ENCODE results near the gene SLC46A2. TPM values are rescaled to one million over a fixed set of nuclear protein-coding genes. Genes with fewer than 3 reads are reported as not detected.

SLC46A2 gene
- polyA plus RNA-seq, 1 donor (not counting 4 experiments of a cell fraction or from before 2014, with no cell fraction given), result not detected

DNA sequence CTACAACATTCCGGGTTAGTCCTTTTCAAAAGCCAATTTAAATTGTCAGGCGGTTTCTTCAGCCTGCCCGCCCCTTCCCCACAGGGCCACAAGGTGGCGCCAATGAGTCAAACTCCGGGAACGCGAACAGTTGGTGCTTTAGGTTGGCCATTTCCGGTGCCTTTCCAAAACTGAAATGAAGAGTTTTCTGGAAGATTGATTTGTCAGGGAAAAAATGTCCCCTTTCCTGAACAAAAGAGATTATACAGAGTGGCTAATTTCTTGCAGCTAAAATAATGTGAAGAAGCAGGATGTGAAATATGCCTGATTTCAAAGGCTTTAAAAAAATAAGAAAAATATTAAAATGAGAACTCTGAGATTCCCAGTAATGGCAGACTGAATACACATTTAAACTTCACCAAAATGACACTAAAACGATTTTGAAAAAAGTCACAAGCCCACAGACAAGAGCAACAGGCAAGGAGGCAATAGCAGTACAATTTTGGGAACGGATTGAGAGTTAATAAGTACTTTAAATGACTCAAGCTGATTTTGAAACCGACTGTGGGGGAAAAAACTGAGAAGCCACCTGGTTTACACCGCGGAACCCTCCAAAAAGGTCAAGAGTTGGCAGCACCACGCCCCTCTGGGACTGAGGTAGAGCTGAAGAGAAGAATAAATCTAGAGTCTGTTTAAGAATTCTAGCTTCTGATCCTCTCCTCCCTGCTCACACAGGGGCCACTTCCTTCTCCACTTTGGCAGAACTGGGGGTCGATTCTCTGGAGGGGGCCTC, 45.7 kb downstream of the SLC46A2 start:
- TF ChIP-seq EZH2 (IDR thresholded peaks at IDR 0.05; ENCODE audit: low read length), result no peak
- TF ChIP-seq, protein P1, sequence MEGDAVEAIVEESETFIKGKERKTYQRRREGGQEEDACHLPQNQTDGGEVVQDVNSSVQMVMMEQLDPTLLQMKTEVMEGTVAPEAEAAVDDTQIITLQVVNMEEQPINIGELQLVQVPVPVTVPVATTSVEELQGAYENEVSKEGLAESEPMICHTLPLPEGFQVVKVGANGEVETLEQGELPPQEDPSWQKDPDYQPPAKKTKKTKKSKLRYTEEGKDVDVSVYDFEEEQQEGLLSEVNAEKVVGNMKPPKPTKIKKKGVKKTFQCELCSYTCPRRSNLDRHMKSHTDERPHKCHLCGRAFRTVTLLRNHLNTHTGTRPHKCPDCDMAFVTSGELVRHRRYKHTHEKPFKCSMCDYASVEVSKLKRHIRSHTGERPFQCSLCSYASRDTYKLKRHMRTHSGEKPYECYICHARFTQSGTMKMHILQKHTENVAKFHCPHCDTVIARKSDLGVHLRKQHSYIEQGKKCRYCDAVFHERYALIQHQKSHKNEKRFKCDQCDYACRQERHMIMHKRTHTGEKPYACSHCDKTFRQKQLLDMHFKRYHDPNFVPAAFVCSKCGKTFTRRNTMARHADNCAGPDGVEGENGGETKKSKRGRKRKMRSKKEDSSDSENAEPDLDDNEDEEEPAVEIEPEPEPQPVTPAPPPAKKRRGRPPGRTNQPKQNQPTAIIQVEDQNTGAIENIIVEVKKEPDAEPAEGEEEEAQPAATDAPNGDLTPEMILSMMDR (optimal IDR thresholded peaks at IDR 0.05 in 1 of 3, IDR thresholded peaks at IDR 0.05 in 1 of 3, conservative IDR thresholded peaks at IDR 0.05 in 1 of 3; ENCODE audit: extremely low read depth in 1 of 3, insufficient read depth in 2 of 3, low read length in 3 of 3), result peak; percentile 83 to 98 (median 92)
- no peaks in the 10 kb centered on the region for H3K9me3 ChIP-seq (ENCODE audit: control insufficient read depth, low read depth, low read length)
- peaks cover 2% of the 10 kb centered on the region for H3K4me1 ChIP-seq (ENCODE audit: control insufficient read depth, extremely low read depth, insufficient read depth, low read length)
- no peaks in the 10 kb centered on the region for H3K9me1 ChIP-seq (ENCODE audit: control insufficient read depth, extremely low read depth, insufficient read depth, low read length)
- no peaks in the 10 kb centered on the region for H3K79me2 ChIP-seq (ENCODE audit: control insufficient read depth, insufficient read depth, low read length)
- peaks cover 2 to 6% of the 10 kb centered on the region in 2 experiments for H3K36me3 ChIP-seq (ENCODE audit: control insufficient read depth in 2 of 2, extremely low read depth in 1 of 2, insufficient read depth in 2 of 2, low read length in 2 of 2)
- no peak overlapping the region for H3K4me3 ChIP-seq (ENCODE audit: control insufficient read depth in 2 of 3, extremely low read depth in 1 of 3, insufficient read depth in 2 of 3, low read depth in 1 of 3, low read length in 3 of 3)
- dilution Hi-C loops (cut with MboI; ENCODE audit: extremely low pct_ligation_motif_present, low sequenced_read_pairs), result no loop called here
- no peak overlapping the region for H3K9ac ChIP-seq (ENCODE audit: control insufficient read depth, extremely low read depth, insufficient read depth, low read length)
- no peaks in the 10 kb centered on the region for H3K27me3 ChIP-seq (ENCODE audit: control insufficient read depth, extremely low read depth, insufficient read depth, low read length)
- no peaks in the 10 kb centered on the region for H4K20me1 ChIP-seq (ENCODE audit: control insufficient read depth, extremely low read depth, insufficient read depth, low read length)
- FAIRE-seq, result peak; percentile 69
- no peak overlapping the region for H3K27ac ChIP-seq (ENCODE audit: control insufficient read depth, insufficient read depth, low read length)
- peak overlapping the region; percentile 22 for H2AFZ ChIP-seq (ENCODE audit: control insufficient read depth, low read length)
- no peak for DNase-seq (ENCODE audit: low read depth, low spot score)
- no peak overlapping the region for H3K4me2 ChIP-seq (ENCODE audit: control insufficient read depth, extremely low read depth, insufficient read depth, low read depth, low read length)

DNA sequence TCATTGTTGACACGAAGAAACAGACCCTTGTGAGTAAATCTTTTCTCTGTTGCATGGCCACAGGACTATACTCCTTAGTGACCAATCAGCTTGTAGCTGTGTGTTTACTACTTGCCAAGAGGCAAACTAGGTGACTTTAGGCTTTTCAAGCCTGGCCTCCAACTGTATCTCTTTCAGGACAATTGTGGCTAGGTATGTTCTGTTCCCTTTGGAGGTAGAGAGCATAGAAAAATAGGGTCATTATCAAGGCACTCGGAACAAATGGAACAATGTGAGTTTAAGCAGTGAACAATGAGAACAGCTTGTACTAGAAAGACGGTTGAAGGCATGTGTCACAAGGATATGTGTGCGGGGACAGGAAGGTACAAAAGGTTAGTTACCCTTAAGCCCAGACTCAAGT, 48.1 kb downstream of the SLC46A2 start:
- Histone ChIP-seq H3K27me3 (ENCODE audit: control insufficient read depth, extremely low read depth, insufficient read depth, low read length) (no peaks in the 10 kb centered on the region), H3K79me2 (ENCODE audit: control insufficient read depth, insufficient read depth, low read length) (no peaks in the 10 kb centered on the region), H3K36me3 (ENCODE audit: control insufficient read depth in 2 of 2, extremely low read depth in 1 of 2, insufficient read depth in 2 of 2, low read length in 2 of 2) (peaks cover 4 to 8% of the 10 kb centered on the region in 2 experiments), H3K9me1 (ENCODE audit: control insufficient read depth, extremely low read depth, insufficient read depth, low read length) (no peaks in the 10 kb centered on the region), H4K20me1 (ENCODE audit: control insufficient read depth, extremely low read depth, insufficient read depth, low read length) (no peaks in the 10 kb centered on the region), H3K4me3 (ENCODE audit: control insufficient read depth in 2 of 3, extremely low read depth in 1 of 3, insufficient read depth in 2 of 3, low read depth in 1 of 3, low read length in 3 of 3) (no peak overlapping the region), H3K4me1 (ENCODE audit: control insufficient read depth, extremely low read depth, insufficient read depth, low read length) (peaks cover 2% of the 10 kb centered on the region), H3K4me2 (ENCODE audit: control insufficient read depth, extremely low read depth, insufficient read depth, low read depth, low read length) (no peak overlapping the region), H3K9ac (ENCODE audit: control insufficient read depth, extremely low read depth, insufficient read depth, low read length) (no peak overlapping the region), H3K27ac (ENCODE audit: control insufficient read depth, insufficient read depth, low read length) (no peak overlapping the region), H2AFZ (ENCODE audit: control insufficient read depth, low read length) (no peak overlapping the region), H3K9me3 (ENCODE audit: control insufficient read depth, low read depth, low read length) (no peaks in the 10 kb centered on the region)
- dilution Hi-C loops (cut with MboI; ENCODE audit: extremely low pct_ligation_motif_present, low sequenced_read_pairs), result no loop called here
- no peak for DNase-seq (ENCODE audit: low read depth, low spot score)
- no peak for FAIRE-seq
- no peak for TF ChIP-seq EZH2 (IDR thresholded peaks at IDR 0.05; ENCODE audit: low read length)
- TF ChIP-seq, protein P1 (optimal IDR thresholded peaks at IDR 0.05 in 1 of 3, IDR thresholded peaks at IDR 0.05 in 1 of 3, conservative IDR thresholded peaks at IDR 0.05 in 1 of 3; ENCODE audit: extremely low read depth in 1 of 3, insufficient read depth in 2 of 3, low read length in 3 of 3), result no peak

All from keratinocyte (primary cell).